ENCODE measurements around the gene EHMT1.
"Not testable (repeated sequence)": the region's sequence is repeated elsewhere in the genome, so short reads cannot be mapped to it uniquely, and the experiment has no call there.

EHMT1 gene

DNA sequence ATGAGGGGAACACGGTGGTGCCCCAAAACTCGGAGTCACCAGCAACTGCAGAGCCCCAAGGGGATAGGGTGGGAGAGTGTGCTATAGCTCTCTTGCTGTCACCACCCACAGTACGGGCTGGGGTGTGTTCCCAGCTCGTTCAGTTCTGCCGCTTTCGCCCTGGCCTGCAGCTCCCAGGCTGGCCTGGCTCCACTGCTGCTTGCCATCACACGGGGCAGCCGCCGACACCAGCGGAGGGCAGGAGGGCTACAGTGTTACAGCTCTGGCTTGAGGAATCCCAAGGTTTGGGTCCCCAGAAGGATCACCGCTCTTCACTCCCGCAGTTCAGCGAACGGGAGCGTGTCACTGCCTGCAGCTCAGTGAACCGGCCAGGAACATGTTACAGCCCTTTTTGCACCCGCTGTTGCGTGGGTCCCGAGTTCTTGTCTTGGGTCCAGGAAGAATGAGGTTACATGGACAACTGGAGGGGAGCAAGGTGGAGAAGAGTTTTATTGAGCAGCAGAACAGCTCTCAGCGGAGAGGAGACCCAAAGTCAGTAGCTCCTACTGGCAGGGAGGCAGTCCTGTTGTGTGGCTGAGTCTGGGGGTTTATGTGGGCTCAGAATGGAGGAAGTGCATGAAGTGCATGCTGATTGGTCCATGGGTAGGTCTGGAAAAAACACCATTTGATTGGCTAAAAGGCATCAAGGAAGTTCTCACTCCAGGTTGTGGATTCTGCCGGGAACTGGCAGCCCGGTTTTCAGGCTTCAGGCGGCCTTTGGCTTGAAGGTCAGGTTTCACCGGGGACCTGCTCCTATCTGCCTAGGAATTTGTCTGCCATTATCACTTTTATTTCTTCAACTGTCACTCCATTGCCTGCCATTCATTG, 113.4 kb downstream of the EHMT1 start:
- DNase-seq (ENCODE audit: insufficient read length, low spot score), result no peak
- no peak for FAIRE-seq

DNA sequence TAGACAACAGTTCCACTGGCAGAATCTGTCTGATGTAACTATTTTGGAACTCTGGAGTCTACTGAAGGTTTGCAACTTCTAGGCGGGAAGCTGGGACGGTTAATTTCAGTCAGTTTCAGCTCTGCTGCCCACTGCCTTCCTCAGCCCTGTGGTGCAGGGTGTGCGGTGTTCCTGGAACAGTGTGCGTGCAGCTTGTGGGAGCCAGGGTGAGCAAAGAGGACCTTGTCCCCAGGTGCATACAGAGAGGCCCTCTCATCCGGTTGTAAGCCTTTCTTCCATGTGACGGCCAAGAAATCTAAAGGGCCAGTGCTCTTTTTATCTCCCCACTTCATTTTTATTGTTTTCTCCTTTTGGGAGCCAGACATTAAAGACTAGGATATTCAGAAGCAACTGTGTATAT, 114.6 kb downstream of the EHMT1 start:
- DNase-seq (ENCODE audit: insufficient read length, low spot score) (no peak), FAIRE-seq (no peak)

DNA sequence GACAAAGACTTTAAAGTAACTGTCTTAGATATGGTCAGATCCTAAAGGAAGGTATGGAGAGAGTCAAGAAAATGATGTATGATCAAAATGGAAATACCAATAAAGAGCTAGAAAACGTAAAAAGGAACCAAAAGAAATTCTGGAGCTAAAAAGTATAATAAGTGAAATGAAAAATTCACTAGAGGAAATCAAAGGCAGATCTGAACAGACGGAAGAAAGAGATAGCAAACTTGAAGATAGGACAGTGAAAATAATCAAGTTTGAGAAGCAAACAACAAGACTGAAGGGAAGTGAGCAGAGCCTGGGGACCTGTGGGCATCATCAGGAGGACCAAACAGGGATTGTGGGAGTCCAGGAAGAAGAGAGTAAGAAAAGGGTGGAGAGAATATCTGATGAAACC, 115.4 kb downstream of the EHMT1 start:
- no peak for FAIRE-seq
- DNase-seq (ENCODE audit: insufficient read length, low spot score), result no peak

DNA sequence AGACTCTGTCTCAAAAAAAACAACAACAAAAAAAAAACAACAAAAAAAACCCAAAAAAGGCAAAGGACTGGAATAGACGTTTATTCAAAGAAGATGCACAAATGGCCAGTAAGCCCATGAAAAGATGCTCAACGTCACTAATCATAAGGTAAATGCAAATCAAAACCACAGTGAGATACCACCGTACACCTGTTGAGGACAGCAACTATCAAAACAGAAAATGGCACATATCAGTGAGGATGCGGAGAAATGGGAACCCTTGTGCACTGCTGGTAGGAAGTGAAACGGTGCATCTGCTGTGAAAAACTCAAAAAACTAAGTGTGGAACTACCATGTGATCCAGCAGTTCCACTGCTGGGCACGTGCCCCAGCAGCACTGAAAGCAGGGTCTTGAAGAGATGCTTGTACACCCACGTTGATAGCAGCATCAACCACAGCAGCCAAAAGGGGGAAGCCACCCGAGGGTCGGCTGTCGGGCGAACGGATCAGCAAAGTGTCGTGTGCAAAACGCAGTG, 119.4 kb downstream of the EHMT1 start:
- FAIRE-seq, result peak; percentile 100
- not testable (repeated sequence) for DNase-seq (ENCODE audit: insufficient read length, low spot score)

DNA sequence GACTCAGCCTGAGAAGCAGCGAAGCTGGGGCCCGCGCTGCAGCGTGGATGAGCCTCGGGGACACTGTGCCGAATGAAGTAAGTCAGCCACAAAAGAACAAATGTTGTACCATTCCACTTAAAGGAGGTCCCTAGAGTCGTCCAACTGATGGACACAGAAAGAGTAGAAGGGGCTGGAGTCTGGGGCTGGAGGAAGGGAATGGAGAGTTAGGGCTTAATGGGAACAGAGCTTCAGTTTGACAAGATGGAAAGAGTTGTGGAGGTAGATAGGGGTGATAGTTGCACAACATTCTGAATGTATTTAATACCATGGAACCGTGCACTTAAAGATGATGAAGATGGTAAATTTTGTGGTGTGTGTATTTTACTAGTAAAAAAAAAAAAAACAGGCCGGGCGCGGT, 119.9 kb downstream of the EHMT1 start:
- DNase-seq (ENCODE audit: insufficient read length, low spot score) (no peak), FAIRE-seq (no peak)

DNA sequence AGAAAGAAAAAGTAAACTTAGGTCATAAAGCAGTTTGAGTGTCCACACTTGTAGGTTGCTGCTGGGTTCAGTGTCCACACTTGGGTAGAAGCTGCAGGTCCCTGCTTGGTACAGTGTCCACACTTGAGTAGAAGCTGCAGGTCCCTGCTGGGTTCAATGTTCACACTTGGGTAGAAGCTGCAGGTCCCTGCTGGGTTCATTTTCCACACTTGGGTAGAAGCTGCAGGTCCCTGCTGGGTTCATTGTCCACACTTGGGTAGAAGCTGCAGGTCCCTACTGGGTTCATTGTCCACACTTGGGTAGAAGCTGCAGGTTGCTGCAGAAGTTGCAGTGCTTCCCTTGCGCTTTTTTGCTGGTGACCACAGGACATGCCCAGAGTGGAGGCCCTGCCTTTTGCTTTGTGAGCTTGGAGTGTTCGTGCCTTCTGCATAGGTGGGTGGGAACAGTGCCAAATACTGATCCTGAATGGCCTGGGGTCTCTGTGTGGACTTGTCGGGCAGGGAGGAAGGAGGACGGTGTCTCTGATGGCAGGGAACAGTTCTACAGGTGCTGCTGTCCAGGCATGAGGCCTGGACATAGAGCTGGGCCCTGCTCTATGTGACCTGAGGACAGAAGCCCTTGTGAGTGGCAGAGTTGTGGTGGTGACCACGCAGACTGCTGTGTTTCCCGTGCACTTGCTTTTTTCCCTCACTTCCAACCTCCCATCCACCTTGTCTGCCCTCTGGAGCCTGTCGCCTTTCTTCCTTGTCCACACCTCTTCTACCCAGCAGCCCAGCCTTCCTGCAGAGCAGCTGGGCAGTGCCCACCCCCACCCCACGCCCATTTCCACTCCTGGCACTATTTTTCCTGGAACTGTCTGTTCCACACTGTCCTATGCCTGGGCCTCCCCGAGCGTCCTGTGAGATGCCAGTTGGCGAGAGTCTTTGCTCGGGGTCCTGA, 120.8 kb downstream of the EHMT1 start:
- FAIRE-seq, result peak; percentile 14
- no peak for DNase-seq (ENCODE audit: insufficient read length, low spot score)

DNA sequence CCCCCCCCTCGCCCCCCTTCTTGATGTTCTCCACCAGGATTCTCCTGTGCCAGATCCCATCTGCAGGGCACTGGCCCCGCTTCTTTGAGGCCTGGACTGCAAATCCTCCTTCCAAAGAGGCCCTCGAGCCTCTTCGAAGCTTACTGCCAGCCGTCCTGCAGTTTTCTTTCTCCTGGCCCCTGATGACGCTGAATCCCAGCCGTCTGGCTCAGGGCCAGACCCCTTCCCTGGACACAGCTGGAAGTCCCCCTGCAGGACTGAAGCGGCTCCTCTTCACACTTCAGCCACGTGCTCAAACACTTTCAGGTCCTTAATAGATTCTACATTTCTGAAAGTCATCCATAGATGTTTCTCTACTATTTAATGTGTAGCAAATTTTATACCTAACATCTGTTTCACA, 121.5 kb downstream of the EHMT1 start:
- FAIRE-seq (no peak), DNase-seq (ENCODE audit: insufficient read length, low spot score) (no peak)

DNA sequence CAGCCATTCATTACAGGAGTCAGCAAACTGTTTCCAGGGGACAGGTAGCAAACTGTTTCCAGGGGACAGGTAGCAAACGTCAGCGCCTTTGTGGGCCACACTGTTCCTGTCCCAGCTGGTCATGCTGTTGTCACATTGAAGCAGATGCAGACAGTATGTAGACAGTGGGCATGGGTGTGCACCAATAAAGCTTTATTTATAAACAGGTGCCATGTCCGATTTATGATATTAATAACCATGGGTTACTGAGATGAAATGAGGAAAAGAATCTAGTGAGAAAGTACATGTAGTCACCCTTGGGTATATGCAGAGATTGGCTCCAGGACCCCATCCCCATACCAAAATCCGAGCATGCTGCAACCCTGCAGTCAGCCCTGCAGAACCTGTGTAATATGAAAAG, 122.5 kb downstream of the EHMT1 start:
- FAIRE-seq (no peak), DNase-seq (ENCODE audit: insufficient read length, low spot score) (no peak)

DNA sequence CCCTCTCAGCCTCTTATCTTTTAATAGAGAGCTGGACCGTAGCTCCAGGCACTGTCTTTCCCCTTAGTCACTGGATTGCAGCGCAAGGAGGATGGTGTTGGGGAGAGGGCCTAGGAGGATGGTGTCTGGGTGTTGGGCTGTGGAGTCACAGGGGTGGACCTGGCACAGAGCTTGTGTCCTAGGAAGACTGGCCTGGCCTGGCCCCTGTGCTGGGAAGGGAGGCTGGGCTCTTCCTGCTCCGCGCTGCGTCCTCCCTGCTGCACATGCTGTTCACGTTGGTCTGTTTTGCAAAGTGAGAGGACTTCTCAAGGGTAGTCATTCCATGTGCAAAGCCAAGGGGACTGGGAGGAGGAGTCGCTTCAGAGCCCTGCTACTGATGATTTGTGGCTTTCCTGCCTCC, 123.9 kb downstream of the EHMT1 start:
- FAIRE-seq, result no peak

DNA sequence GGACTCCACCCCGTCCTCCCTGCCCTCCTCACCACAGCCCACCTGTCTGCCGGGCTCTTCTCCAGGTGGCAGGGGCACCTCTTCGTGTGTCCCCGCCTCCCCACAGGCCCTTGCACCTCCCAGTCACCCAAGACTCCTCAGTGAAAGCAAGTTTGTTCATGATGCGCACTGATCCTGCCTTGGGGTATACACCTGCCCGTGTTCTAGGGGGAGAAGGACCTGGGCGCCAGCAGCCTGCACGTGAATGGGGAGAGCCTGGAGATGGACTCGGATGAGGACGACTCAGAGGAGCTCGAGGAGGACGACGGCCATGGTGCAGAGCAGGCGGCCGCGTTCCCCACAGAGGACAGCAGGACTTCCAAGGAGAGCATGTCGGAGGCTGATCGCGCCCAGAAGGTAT, 124.9 kb downstream of the EHMT1 start:
- no peak for FAIRE-seq
- no peak for DNase-seq (ENCODE audit: insufficient read length, low spot score)

More for the DNA sequence above, 123.9 kb downstream of the EHMT1 start:
- DNase-seq (ENCODE audit: insufficient read length, low spot score), result no peak

DNA sequence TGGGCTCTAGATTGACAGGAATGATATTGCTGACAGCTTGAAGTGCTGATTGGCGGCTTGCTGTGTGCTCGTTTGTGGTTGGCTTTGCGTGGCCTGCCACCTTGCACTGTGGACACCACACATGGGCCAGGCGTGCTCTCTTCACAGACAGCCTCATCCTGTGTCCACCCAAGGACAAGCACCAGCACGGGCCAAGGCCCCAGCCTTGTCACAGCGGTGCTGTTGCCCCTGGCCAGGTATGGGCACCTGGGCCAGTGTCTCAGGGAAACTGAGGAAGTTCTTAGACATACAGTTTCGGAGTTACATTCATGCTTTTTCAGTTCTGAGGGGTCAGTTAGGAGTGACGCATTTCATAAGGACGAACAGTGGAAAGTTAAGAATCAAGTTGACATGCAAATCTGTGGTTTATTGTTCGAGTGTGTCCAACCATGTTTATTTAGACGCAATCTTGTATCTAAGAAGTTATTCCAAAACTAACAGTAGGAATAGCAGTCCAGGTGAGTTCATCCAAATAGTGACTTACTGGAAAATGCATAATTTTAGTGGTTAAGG, 125.9 kb downstream of the EHMT1 start:
- FAIRE-seq (peak; percentile 98), DNase-seq (ENCODE audit: insufficient read length, low spot score) (no peak)

DNA sequence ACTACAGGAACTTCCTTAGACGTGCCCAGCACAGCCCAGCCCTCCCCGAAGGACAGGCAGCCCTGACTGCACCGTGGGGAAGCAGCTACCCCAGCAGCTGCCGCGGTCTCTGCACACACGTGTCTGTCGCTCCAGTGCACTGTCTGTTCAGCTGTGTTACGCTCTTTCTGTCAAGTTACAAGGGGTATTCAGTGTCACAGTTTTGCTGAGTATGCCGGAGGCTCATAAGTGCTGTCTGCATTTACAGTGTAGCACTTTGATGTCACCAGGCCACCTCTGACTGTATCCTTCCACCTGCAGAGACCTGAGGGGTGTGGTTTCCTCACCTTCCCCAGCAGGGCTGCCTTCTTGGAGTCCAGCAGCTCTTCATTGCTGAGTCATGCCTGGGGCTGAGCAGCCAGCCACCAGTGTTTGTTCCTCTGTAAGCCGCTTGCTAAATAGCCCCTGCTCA, 126.8 kb downstream of the EHMT1 start:
- FAIRE-seq (peak; percentile 95), DNase-seq (ENCODE audit: insufficient read length, low spot score) (peak; percentile 50)

DNA sequence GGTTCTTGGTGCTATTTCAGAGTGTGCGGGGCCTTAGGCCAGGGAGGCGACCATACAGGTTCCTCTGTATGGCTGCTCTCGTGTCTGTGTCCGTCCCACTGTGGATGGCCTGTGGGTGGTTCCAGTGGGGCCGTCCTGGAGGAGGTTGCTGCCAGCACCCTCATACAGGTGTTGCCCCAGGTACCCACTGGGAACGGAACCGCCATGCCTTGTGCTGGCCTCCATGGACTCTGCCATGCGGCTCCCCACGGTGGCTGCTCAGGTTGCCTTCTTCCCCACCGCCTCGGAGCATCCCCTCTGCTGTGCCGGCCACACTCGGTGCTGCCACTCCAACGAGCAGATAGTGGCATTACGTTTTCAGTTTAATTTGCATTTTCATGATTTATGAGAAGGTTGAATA, 129.5 kb downstream of the EHMT1 start:
- no peak for DNase-seq (ENCODE audit: insufficient read length, low spot score)
- no peak for FAIRE-seq

DNA sequence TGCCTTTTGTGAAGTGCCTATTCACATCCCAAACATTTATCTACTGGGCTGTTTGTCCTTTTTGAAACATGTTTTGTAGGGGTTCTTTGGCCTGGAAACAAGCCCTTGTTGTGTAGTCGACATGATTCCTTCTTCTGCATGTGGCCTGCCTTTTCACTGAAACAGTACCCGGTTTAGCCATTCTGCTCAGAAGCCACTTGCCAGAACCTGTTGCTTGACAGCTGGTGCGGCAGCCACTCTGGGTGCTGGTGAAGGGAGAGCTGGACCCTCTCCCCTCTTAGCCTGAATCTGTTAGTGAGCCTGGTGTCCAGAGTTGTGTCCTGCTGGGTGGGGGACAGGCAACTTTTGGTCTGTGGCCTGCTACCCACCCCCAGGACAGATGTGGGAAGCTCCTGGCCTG, 129.9 kb downstream of the EHMT1 start:
- FAIRE-seq, result no peak

DNA sequence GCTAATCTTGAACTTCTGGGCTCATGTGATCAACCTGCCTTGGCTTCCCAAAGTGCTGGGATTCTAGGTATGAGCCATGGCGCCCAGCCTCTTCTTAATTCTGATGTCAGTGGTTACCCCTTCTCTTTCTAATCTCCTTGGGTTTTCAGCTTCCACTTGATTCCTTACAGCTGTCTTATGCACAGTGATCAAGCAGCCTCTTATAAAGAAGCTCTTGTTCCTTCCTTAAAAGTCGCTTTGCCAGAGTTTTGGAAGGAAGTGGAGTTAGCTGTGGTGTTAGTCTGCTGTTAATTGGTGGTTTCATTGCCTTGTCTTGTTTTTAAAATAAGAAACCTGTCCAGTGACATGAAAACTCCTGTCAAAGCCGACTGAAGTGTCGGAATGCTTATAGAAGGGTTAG, 130.7 kb downstream of the EHMT1 start:
- DNase-seq (ENCODE audit: insufficient read length, low spot score), result no peak
- peak; percentile 8 for FAIRE-seq

More for the DNA sequence above, 129.9 kb downstream of the EHMT1 start:
- DNase-seq (ENCODE audit: insufficient read length, low spot score), result no peak

DNA sequence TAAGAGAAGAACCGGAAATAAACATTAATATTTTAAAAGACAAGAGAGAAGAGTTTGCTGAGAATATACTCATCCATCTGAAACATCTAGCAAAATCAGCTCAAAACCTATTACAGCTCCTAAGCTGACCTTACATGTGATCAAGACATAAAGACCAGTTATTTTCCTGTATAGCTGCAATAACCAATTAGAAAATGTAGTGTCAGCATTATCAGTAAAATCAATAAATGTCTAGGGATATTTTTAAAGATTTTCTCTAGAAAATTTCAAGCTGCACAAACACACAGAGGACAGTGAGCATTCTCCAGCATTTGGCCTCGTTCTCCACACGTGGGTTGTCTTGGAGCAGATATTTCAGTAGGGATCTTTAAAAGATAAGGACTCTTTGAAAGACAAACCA, 131.2 kb downstream of the EHMT1 start:
- FAIRE-seq (no peak), DNase-seq (ENCODE audit: insufficient read length, low spot score) (no peak)

DNA sequence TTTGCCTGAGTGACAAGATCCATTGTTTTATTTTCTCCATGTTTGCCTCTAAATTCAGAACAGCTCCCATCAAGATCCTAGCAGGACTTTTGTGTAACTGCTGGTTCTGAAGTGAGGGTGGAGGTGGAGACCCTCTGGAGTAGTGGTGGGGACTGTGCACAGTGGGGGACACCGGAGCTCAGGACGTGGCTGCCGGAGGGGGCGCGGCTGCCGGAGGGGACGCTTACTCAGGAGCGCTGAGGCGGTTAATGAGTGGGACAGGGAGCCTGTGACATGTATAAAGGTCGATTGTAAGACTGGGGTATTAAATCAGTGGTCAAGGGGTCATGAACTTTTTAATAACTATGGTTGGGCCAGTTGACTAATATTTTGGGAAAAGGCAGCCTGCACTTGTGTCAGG, 131.8 kb downstream of the EHMT1 start:
- DNase-seq (ENCODE audit: insufficient read length, low spot score) (no peak), FAIRE-seq (no peak)

DNA sequence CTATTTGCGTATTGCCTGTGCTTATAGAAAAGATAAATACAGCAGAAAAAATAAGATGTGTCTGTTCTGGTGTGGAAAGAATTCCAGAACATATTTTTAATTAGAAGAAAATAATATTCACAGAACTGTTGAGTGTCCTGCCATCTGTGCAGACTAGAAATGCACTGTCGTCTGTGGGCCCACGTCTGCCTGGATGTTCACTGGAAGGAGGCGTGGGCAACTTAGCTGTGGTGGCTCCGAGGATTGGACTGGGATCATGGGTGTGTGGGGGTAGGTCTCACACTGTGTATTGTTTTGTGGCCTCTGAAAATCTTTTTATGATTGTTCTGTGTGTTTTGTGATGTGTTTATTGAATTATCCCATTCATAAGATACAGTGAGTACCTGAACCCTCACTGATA, 132.8 kb downstream of the EHMT1 start:
- DNase-seq (ENCODE audit: insufficient read length, low spot score) (no peak), FAIRE-seq (no peak)

DNA sequence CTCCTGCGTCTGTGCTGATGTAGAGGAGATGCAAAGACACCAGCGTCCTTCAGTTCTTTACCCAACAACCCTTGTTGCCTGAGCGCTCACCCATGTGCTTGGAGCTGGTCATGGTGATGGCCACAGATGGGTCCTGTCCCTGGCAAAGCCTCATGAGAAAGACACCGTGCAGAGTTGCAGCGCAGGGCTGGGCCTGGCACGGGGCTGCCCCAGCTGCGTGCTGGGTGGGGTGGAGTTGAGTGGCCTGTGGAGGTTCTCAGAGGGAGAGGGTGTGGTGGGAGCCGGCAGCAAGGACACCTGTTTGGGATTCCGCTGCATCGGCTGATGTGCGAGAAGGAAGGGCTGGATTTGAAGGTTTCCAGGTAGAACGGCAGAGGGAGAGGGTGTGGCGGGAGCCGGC, 133.6 kb downstream of the EHMT1 start:
- FAIRE-seq, result no peak
- no peak for DNase-seq (ENCODE audit: insufficient read length, low spot score)

DNA sequence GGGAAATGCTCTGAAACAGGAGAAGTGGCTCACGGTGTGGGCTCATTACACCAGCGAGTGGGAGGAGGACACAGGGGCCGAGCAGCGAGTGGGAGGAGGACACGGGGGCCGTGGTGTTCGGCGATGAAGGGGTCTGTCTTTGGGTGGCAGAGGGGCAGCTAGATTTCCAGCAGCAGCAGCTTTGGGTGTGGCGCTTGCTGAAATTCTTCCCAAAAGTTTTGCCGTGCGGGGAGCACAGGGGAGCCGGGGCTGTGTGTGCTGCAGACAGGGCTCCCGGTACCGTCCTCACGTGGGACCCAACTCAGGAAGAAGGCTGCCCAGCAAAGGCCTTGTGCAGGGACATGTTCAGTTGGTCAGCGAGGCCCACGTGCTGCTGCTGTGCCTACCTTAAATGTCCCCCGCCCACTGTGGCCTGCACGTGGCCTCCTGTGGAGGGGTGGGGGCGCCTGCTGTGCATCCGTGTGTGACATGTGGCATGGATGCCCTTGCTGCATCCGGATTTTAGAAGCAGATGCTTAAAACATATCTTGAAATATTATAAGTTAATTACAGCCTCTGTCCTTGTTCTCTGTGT, 134.5 kb downstream of the EHMT1 start:
- DNase-seq (ENCODE audit: insufficient read length, low spot score) (no peak), FAIRE-seq (no peak)
